ENCODE measurements around the gene PIK3R2. TPM values are rescaled to one million over a fixed set of nuclear protein-coding genes. Genes with fewer than 3 reads are reported as not detected.

Gene PIK3R2
- total and polyA plus RNA-seq, 2 of the 8 experiments (the other 6 are each of a cell fraction or from before 2014, with no cell fraction given): 21.7 to 57.1 TPM

DNA sequence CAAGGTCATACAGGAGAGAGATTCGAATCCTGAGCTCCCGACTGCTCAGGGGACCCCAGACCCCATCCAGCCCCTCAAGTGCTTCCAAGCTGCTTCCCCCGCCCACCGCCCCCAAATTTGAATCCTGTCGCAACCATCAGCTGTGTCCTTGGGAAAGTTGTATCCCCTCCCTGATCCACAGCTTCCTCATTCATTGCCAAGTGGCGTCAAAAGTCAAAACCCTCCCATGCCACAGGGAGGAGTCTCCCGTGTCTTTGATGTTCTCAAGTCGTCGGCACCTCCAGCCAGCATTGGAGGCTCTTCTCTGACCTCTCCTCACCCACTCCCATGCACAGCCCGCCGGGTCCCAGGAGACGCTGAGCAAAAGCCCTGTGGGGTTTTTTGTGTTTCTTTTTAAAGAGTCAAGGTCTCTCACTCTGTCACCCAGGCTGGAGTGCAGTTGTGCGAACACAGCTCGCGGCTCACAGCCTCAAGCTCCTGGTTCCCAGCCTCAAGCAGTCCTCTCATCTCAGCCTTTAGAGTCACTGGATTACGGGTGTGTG, 17.8 kb downstream of the PIK3R2 start:
- Histone ChIP-seq H3K4me1 (replicated peaks in 1 of 4; ENCODE audit: control insufficient read depth in 3 of 4, insufficient read depth in 4 of 4, low read length in 3 of 4) (peaks cover 0 to 5% (median 2%) of the 10 kb centered on the region in 4 experiments; a peak in 2 of 7 replicates), H2AK5ac (ENCODE audit: low read depth, low read length) (no peak overlapping the region), H3K14ac (ENCODE audit: insufficient read length) (no peak overlapping the region), H4K8ac (ENCODE audit: extremely low read depth, insufficient read depth, low read length) (no peak overlapping the region), H3K79me1 (ENCODE audit: low read depth, low read length) (no peaks in the 10 kb centered on the region), H4K5ac (ENCODE audit: insufficient read length, low read depth, low read length) (no peak overlapping the region), H3K4ac (replicated peaks; ENCODE audit: insufficient read length, low read depth, low read length) (no peak overlapping the region), H3K18ac (ENCODE audit: extremely low read depth, low read length) (no peak overlapping the region), H3K4me3 (ENCODE audit: extremely low read depth in 1 of 4, insufficient read depth in 2 of 4, low read depth in 3 of 4, low read length in 4 of 4) (no peak overlapping the region), H3K9me3 (ENCODE audit: insufficient read depth in 2 of 2, low read depth in 1 of 2, low read length in 1 of 2) (no peaks in the 10 kb centered on the region), H4K91ac (replicated peaks; ENCODE audit: insufficient read length, low read length) (no peak overlapping the region), H2AFZ (ENCODE audit: low read length) (no peak overlapping the region), H3K23me2 (ENCODE audit: low read depth, low read length) (peaks cover 6% of the 10 kb centered on the region; the same call in 1 of the 2 replicates), H2BK120ac (replicated peaks; ENCODE audit: low read depth, low read length) (no peak overlapping the region), H2BK20ac (ENCODE audit: low read length) (no peak overlapping the region), H3K56ac (replicated peaks; ENCODE audit: insufficient read length, low read depth, low read length) (no peak overlapping the region), H2BK15ac (ENCODE audit: low read length) (no peak overlapping the region), H3K27me3 (replicated peaks in 1 of 4; ENCODE audit: control insufficient read depth in 3 of 4, extremely low read depth in 1 of 4, insufficient read depth in 3 of 4, low read length in 3 of 4) (peaks cover 0 to 17% (median 7%) of the 10 kb centered on the region in 4 experiments; a peak in 5 of 7 replicates), H3K23ac (ENCODE audit: insufficient read length) (no peak overlapping the region), H3K9ac (replicated peaks in 1 of 4; ENCODE audit: extremely low read depth in 1 of 4, low read depth in 3 of 4, low read length in 3 of 4) (no peak overlapping the region), H4K20me1 (replicated peaks in 1 of 2; ENCODE audit: control insufficient read depth in 1 of 2, insufficient read depth in 2 of 2, low read length in 2 of 2) (no peaks in the 10 kb centered on the region), H3K36me3 (ENCODE audit: control insufficient read depth in 2 of 4, insufficient read depth in 4 of 4, low read length in 3 of 4) (peaks cover 6 to 19% (median 8%) of the 10 kb centered on the region in 4 experiments; a peak in 7 of 8 replicates), H2BK5ac (ENCODE audit: low read depth, low read length) (no peak overlapping the region), H2BK12ac (ENCODE audit: low read depth, low read length) (no peak overlapping the region), H3K4me2 (ENCODE audit: insufficient read depth in 1 of 2, low read depth in 2 of 2, low read length in 2 of 2) (no peak overlapping the region), H3K79me2 (ENCODE audit: control insufficient read depth in 1 of 2, insufficient read depth in 2 of 2, low read length in 2 of 2) (no peaks in the 10 kb centered on the region), H3K27ac (ENCODE audit: low read depth, low read length) (no peak overlapping the region)
- DNase-seq (ENCODE audit: low read depth in 1 of 2, low spot score in 2 of 2): no peak
- FAIRE-seq: no peak
- 90% methylated on average over 16 of the region's 16 CpGs; no CpG with 5 or more reads in 1 of the 2 experiments for WGBS, 2 experiments (ENCODE audit: extremely low coverage in 1 of 2, insufficient coverage in 1 of 2, insufficient read length in 1 of 2, insufficient replicate concordance in 2 of 2, low coverage in 1 of 2, low lambda C conversion rate in 2 of 2, missing lambda C conversion rate in 1 of 2)
- ChIA-PET POLR2A (ENCODE audit: partially characterized antibody) (interaction anchor here (1.3 to 1.6 kb wide), 3 partner anchors 10 to 34 kb away, joined by 3 to 8 read pairs (median 4); no protein-coding TSS in a partner anchor), CTCF (ENCODE audit: partially characterized antibody) (interaction anchor here (0.5 to 2.0 kb wide), 11 partner anchors 10 to 1077 kb away, joined by 3 to 10 read pairs (median 4); no protein-coding TSS in a partner anchor)
- no peak for TF ChIP-seq CBX5 (IDR thresholded peaks at IDR 0.05; ENCODE audit: low read depth, low read length)
- no peak for TF ChIP-seq GTF2F1 (IDR thresholded peaks at IDR 0.05; ENCODE audit: borderline replicate concordance, low read depth, low read length)
- TF ChIP-seq EP300 (IDR thresholded peaks at IDR 0.05; ENCODE audit: borderline replicate concordance in 1 of 2, low read depth in 2 of 2, low read length in 2 of 2): no peak
- no peak for TF ChIP-seq TAF7 (optimal IDR thresholded peaks at IDR 0.05; ENCODE audit: borderline replicate concordance, low read depth, low read length)
- no peak for TF ChIP-seq BACH1 (IDR thresholded peaks at IDR 0.05; ENCODE audit: low read length)
- no peak for TF ChIP-seq RBBP5 (IDR thresholded peaks at IDR 0.05; ENCODE audit: borderline replicate concordance, low read depth, low read length)
- TF ChIP-seq NRF1 (IDR thresholded peaks at IDR 0.05; ENCODE audit: low read depth, low read length): no peak
- no peak for TF ChIP-seq TBP (IDR thresholded peaks at IDR 0.05; ENCODE audit: low read depth, low read length)
- no peak for TF ChIP-seq ASH2L (IDR thresholded peaks at IDR 0.05; ENCODE audit: low read length)
- TF ChIP-seq TEAD4 (IDR thresholded peaks at IDR 0.05; ENCODE audit: low read depth, low read length): no peak
- no peak for TF ChIP-seq PHF8 (conservative IDR thresholded peaks at IDR 0.05; ENCODE audit: low read depth, low read length)
- TF ChIP-seq EZH2 (IDR thresholded peaks at IDR 0.05; ENCODE audit: low read depth, low read length, severe bottlenecking): no peak
- TF ChIP-seq JUN (IDR thresholded peaks at IDR 0.05; ENCODE audit: low read depth, low read length): no peak
- TF ChIP-seq CHD2 (IDR thresholded peaks at IDR 0.05; ENCODE audit: low read length): no peak
